Neuronal stem cell (in vitro differentiated cells): ENCODE measurements around the gene ERO1B.
A peak's percentile ranks its signal among the peaks of the same experiment; 100 is the strongest.

ENCODE experiments used
- DNase-seq: peaks from one replicate; pipeline ENCODE4 v3.0.0-alpha.2; 2013; ENCODE audit warnings: low spot score
- H2AFZ ChIP-seq: one replicate; pipeline ENCODE4 v1.6.1; 2013; ENCODE audit warnings: mild to moderate bottlenecking, low read length, inconsistent platforms
- H2AK5ac ChIP-seq: 2 replicates; pipeline ENCODE4 v1.6.1; 2013; ENCODE audit warnings: low read depth, mild to moderate bottlenecking, inconsistent platforms, low read length, moderate library complexity, mixed read lengths
- H2BK120ac ChIP-seq: 2 replicates; pipeline ENCODE4 v1.6.1; 2013; ENCODE audit warnings: low read depth, mild to moderate bottlenecking, inconsistent platforms, low read length, moderate library complexity, mixed read lengths
- H2BK12ac ChIP-seq: one replicate; pipeline ENCODE4 v1.6.1; 2013; ENCODE audit warnings: low read length, inconsistent platforms
- H2BK15ac ChIP-seq: 2 replicates; pipeline ENCODE4 v1.6.1; 2013; ENCODE audit warnings: mild to moderate bottlenecking, low read length, inconsistent platforms, mixed read lengths
- H2BK5ac ChIP-seq: one replicate; pipeline ENCODE4 v1.6.1; 2013; ENCODE audit warnings: inconsistent platforms, mild to moderate bottlenecking, low read length, moderate library complexity
- H3K14ac ChIP-seq: one replicate; pipeline ENCODE4 v1.6.1; 2013; ENCODE audit warnings: low read length, inconsistent platforms
- H3K18ac ChIP-seq: 2 replicates; pipeline ENCODE4 v1.6.1; 2013; ENCODE audit warnings: low read length, inconsistent platforms
- H3K23ac ChIP-seq: 2 replicates; pipeline ENCODE4 v1.6.1; 2013; ENCODE audit warnings: low read depth, mild to moderate bottlenecking, mixed read lengths, low read length, inconsistent platforms; ENCODE audit not compliant: poor library complexity
- H3K27ac ChIP-seq: replicated peaks from 3 replicates; pipeline ENCODE4 v1.5.1; 2013; ENCODE audit warnings: low read length, inconsistent platforms
- H3K27me3 ChIP-seq, 3 experiments: 2 replicates each; pipeline ENCODE4 v1.6.1; 2013; ENCODE audit warnings: low read length in 3 of 3, mild to moderate bottlenecking in 2 of 3, inconsistent platforms in 1 of 3, low read depth in 1 of 3, mixed read lengths in 1 of 3, moderate library complexity in 1 of 3; ENCODE audit not compliant: control insufficient read depth in 3 of 3, insufficient read depth in 3 of 3
- H3K36me3 ChIP-seq, 2 donors: replicated peaks in 1 of 2; 2 replicates each; pipeline ENCODE4 v1.6.1; 2013; ENCODE audit warnings: low read length in 2 of 2; ENCODE audit not compliant: control insufficient read depth in 2 of 2, insufficient read depth in 2 of 2
- H3K4ac ChIP-seq: 2 replicates; pipeline ENCODE4 v1.6.1; 2013; ENCODE audit warnings: inconsistent platforms, mild to moderate bottlenecking, low read length, moderate library complexity
- H3K4me1 ChIP-seq, 2 donors: 1 replicate in 1 of 2; 2 replicates in 1 of 2; pipeline ENCODE4 v1.6.1; 2013; ENCODE audit warnings: low read length in 2 of 2, low read depth in 1 of 2; ENCODE audit not compliant: control insufficient read depth in 2 of 2, insufficient read depth in 1 of 2
- H3K4me2 ChIP-seq: one replicate; pipeline ENCODE4 v1.6.1; 2013; ENCODE audit warnings: mild to moderate bottlenecking, low read length, inconsistent platforms; ENCODE audit not compliant: insufficient read depth, poor library complexity, severe bottlenecking
- H3K4me3 ChIP-seq, 2 donors: 2 replicates each; pipeline ENCODE4 v1.5.1; 2013; ENCODE audit warnings: low read length in 2 of 2, mild to moderate bottlenecking in 2 of 2, inconsistent platforms in 1 of 2, moderate library complexity in 1 of 2
- H3K79me1 ChIP-seq: one replicate; pipeline ENCODE4 v1.6.1; 2013; ENCODE audit warnings: low read depth, mild to moderate bottlenecking, inconsistent platforms, low read length, moderate library complexity
- H3K9ac ChIP-seq: one replicate; pipeline ENCODE4 v1.6.1; 2013; ENCODE audit warnings: mild to moderate bottlenecking, low read depth, low read length, inconsistent platforms; ENCODE audit not compliant: poor library complexity
- H3K9me3 ChIP-seq, 2 donors: replicated peaks in 1 of 2; 2 replicates each; pipeline versions ENCODE3 to v1.6.1; 2013; ENCODE audit warnings: low read length in 2 of 2, mild to moderate bottlenecking in 2 of 2, inconsistent platforms in 1 of 2, low read depth in 1 of 2, mixed read lengths in 1 of 2, moderate library complexity in 1 of 2; ENCODE audit not compliant: control insufficient read depth in 2 of 2, insufficient read depth in 1 of 2
- H4K8ac ChIP-seq: one replicate; pipeline ENCODE4 v1.6.1; 2013; ENCODE audit warnings: low read depth, mild to moderate bottlenecking, inconsistent platforms, low read length, moderate library complexity
- H4K91ac ChIP-seq: one replicate; pipeline ENCODE4 v1.6.1; 2013; ENCODE audit warnings: low read length, low read depth, mild to moderate bottlenecking, inconsistent platforms; ENCODE audit not compliant: poor library complexity
- WGBS, 2 donors: extraction: QIAGEN DNeasy Blood & Tissue Kit; methylation state at CpG; one replicate each; pipeline ENCODE4 v1.1.7; 2013; ENCODE audit warnings: missing lambda C conversion rate in 2 of 2, mixed read lengths in 1 of 2; ENCODE audit not compliant: insufficient read length in 2 of 2, insufficient replicate concordance in 1 of 2; ENCODE audit errors: extremely low coverage in 2 of 2; 5-methylcytosine and 5-hydroxymethylcytosine counted together

The ERO1B gene

GRCh38 chr1:236301958-236302335 lies 20.2 kb upstream of the ERO1B start:
- Histone ChIP-seq H3K4ac (no peak overlapping the region), H3K4me1 (no peaks in the 10 kb centered on the region), H3K27ac (no peak overlapping the region), H2AK5ac (no peak overlapping the region), H4K91ac (no peak overlapping the region), H2BK5ac (no peak overlapping the region), H3K23ac (no peak overlapping the region), H2BK12ac (no peak overlapping the region), H2AFZ (no peak overlapping the region), H3K4me3 (no peak overlapping the region), H4K8ac (no peak overlapping the region), H3K27me3 (no peaks in the 10 kb centered on the region), H3K18ac (no peak overlapping the region), H3K36me3 (no peaks in the 10 kb centered on the region), H2BK15ac (no peak overlapping the region), H3K14ac (no peak overlapping the region), H2BK120ac (no peak overlapping the region), H3K9me3 (peaks cover 0 to 3% of the 10 kb centered on the region in 2 donors), H3K79me1 (no peaks in the 10 kb centered on the region), H3K9ac (no peak overlapping the region), H3K4me2 (no peak overlapping the region)
- WGBS, 2 donors, result no CpG with 5 or more reads among the region's 2 CpGs
- no peak for DNase-seq

- Histone ChIP-seq H2BK12ac (no peak overlapping the region), H3K36me3 (no peaks in the 10 kb centered on the region), H3K79me1 (no peaks in the 10 kb centered on the region), H3K27me3 (no peaks in the 10 kb centered on the region), H3K4me3 (no peak overlapping the region), H3K23ac (peak overlapping the region; percentile 13), H4K8ac (no peak overlapping the region), H3K4me2 (no peak overlapping the region), H3K9ac (no peak overlapping the region), H2BK15ac (no peak overlapping the region), H4K91ac (no peak overlapping the region), H3K4ac (no peak overlapping the region), H2AK5ac (no peak overlapping the region), H3K9me3 (peaks cover 0 to 3% of the 10 kb centered on the region in 2 donors), H2BK5ac (no peak overlapping the region), H2AFZ (no peak overlapping the region), H3K14ac (no peak overlapping the region), H3K4me1 (no peaks in the 10 kb centered on the region), H2BK120ac (no peak overlapping the region), H3K27ac (no peak overlapping the region), H3K18ac (no peak overlapping the region)
- WGBS, 2 donors, result no CpG with 5 or more reads among the region's 16 CpGs
- DNase-seq, result no peak
Measured at GRCh38 chr1:236301080-236301957, 19.6 kb upstream of the ERO1B start.

GRCh38 chr1:236297161-236297560 lies 15.4 kb upstream of the ERO1B start:
- Histone ChIP-seq H3K9me3 (peaks cover 0 to 3% of the 10 kb centered on the region in 2 donors), H2BK5ac (no peak overlapping the region), H3K27ac (no peak overlapping the region), H4K8ac (no peak overlapping the region), H3K18ac (no peak overlapping the region), H2BK15ac (no peak overlapping the region), H3K4me3 (no peak overlapping the region), H3K9ac (no peak overlapping the region), H2AFZ (no peak overlapping the region), H2BK12ac (no peak overlapping the region), H3K4me2 (no peak overlapping the region), H2AK5ac (no peak overlapping the region), H3K23ac (no peak overlapping the region), H3K79me1 (no peaks in the 10 kb centered on the region), H2BK120ac (no peak overlapping the region), H3K27me3 (no peaks in the 10 kb centered on the region), H3K4ac (no peak overlapping the region), H4K91ac (no peak overlapping the region), H3K14ac (no peak overlapping the region), H3K4me1 (no peaks in the 10 kb centered on the region), H3K36me3 (no peaks in the 10 kb centered on the region)
- no peak for DNase-seq
- no CpG with 5 or more reads among the region's 8 CpGs for WGBS, 2 donors

GRCh38 chr1:236292425-236292824 lies 10.7 kb upstream of the ERO1B start:
- no peaks in the 10 kb centered on the region for H3K9me3 ChIP-seq
- H2BK15ac ChIP-seq, result no peak overlapping the region
- H3K18ac ChIP-seq, result no peak overlapping the region
- no peak overlapping the region for H3K23ac ChIP-seq
- H3K27ac ChIP-seq, result no peak overlapping the region
- no peak overlapping the region for H2AFZ ChIP-seq
- H3K4ac ChIP-seq, result no peak overlapping the region
- no peak overlapping the region for H2BK120ac ChIP-seq
- H3K4me1 ChIP-seq, result no peaks in the 10 kb centered on the region
- no peak overlapping the region for H2BK12ac ChIP-seq
- no peak overlapping the region for H3K4me3 ChIP-seq
- no peak overlapping the region for H4K91ac ChIP-seq
- H3K27me3 ChIP-seq, result no peaks in the 10 kb centered on the region
- H3K79me1 ChIP-seq, result no peaks in the 10 kb centered on the region
- H2AK5ac ChIP-seq, result no peak overlapping the region
- no CpG with 5 or more reads among the region's 3 CpGs for WGBS, 2 donors
- H2BK5ac ChIP-seq, result no peak overlapping the region
- H3K36me3 ChIP-seq, result no peaks in the 10 kb centered on the region
- no peak overlapping the region for H3K4me2 ChIP-seq
- H4K8ac ChIP-seq, result no peak overlapping the region
- no peak for DNase-seq
- no peak overlapping the region for H3K9ac ChIP-seq
- H3K14ac ChIP-seq, result no peak overlapping the region
